Measurements from ENCODE around the gene UBE2QL1. TPM values are rescaled to one million over a fixed set of nuclear protein-coding genes. Genes with fewer than 3 reads are reported as not detected.

The UBE2QL1 gene
- total and polyA plus RNA-seq, 2 experiments from 2014 or later, result 6.3 to 8.8 TPM

- Histone ChIP-seq H3K9me3 (ENCODE audit: low read depth) (no peaks in the 10 kb centered on the region), H3K36me3 (no peaks in the 10 kb centered on the region), H3K27ac (no peak overlapping the region), H3K4me1 (ENCODE audit: low read depth) (no peaks in the 10 kb centered on the region), H3K27me3 (no peaks in the 10 kb centered on the region), H3K4me3 (no peak overlapping the region)
- DNase-seq (ENCODE audit: low read depth in 1 of 2, low spot score in 1 of 2), result no peak
- TF ChIP-seq CTCF (IDR thresholded peaks at IDR 0.05; ENCODE audit: low read depth, low read length), result no peak
Observed at GRCh38 chr5:6482735-6483134, 34.1 kb downstream of the UBE2QL1 start.

- no peak for TF ChIP-seq CTCF (IDR thresholded peaks at IDR 0.05; ENCODE audit: low read depth, low read length)
- Histone ChIP-seq H3K27ac (no peak overlapping the region), H3K4me3 (no peak overlapping the region), H3K27me3 (no peaks in the 10 kb centered on the region), H3K36me3 (no peaks in the 10 kb centered on the region), H3K4me1 (ENCODE audit: low read depth) (no peaks in the 10 kb centered on the region), H3K9me3 (ENCODE audit: low read depth) (no peaks in the 10 kb centered on the region)
- no peak for DNase-seq (ENCODE audit: low read depth in 1 of 2, low spot score in 1 of 2)
Observed at GRCh38 chr5:6483880-6484382, 35.3 kb downstream of the UBE2QL1 start.

- DNase-seq (ENCODE audit: low read depth in 1 of 2, low spot score in 1 of 2), result no peak
- H3K9me3 ChIP-seq (ENCODE audit: low read depth), result no peaks in the 10 kb centered on the region
- no peak overlapping the region for H3K27ac ChIP-seq
- no peaks in the 10 kb centered on the region for H3K4me1 ChIP-seq (ENCODE audit: low read depth)
- no peak for TF ChIP-seq CTCF (IDR thresholded peaks at IDR 0.05; ENCODE audit: low read depth, low read length)
- no peak overlapping the region for H3K4me3 ChIP-seq
- no peaks in the 10 kb centered on the region for H3K27me3 ChIP-seq
- no peaks in the 10 kb centered on the region for H3K36me3 ChIP-seq
Observed at GRCh38 chr5:6484446-6484845, 35.8 kb downstream of the UBE2QL1 start.

GRCh38 chr5:6484899-6485298 is 36.2 kb downstream of the UBE2QL1 start:
- no peaks in the 10 kb centered on the region for H3K9me3 ChIP-seq (ENCODE audit: low read depth)
- H3K4me3 ChIP-seq, result no peak overlapping the region
- H3K36me3 ChIP-seq, result no peaks in the 10 kb centered on the region
- H3K4me1 ChIP-seq (ENCODE audit: low read depth), result no peaks in the 10 kb centered on the region
- no peaks in the 10 kb centered on the region for H3K27me3 ChIP-seq
- H3K27ac ChIP-seq, result no peak overlapping the region
- DNase-seq (ENCODE audit: low read depth in 1 of 2, low spot score in 1 of 2), result no peak
- TF ChIP-seq CTCF (IDR thresholded peaks at IDR 0.05; ENCODE audit: low read depth, low read length), result no peak

- no peaks in the 10 kb centered on the region for H3K27me3 ChIP-seq
- no peaks in the 10 kb centered on the region for H3K9me3 ChIP-seq (ENCODE audit: low read depth)
- no peak overlapping the region for H3K4me3 ChIP-seq
- no peak for DNase-seq (ENCODE audit: low read depth in 1 of 2, low spot score in 1 of 2)
- H3K27ac ChIP-seq, result no peak overlapping the region
- H3K4me1 ChIP-seq (ENCODE audit: low read depth), result no peaks in the 10 kb centered on the region
- no peaks in the 10 kb centered on the region for H3K36me3 ChIP-seq
- no peak for TF ChIP-seq CTCF (IDR thresholded peaks at IDR 0.05; ENCODE audit: low read depth, low read length)
Observed at GRCh38 chr5:6485441-6485840, 36.8 kb downstream of the UBE2QL1 start.

- H3K27me3 ChIP-seq, result no peaks in the 10 kb centered on the region
- DNase-seq (ENCODE audit: low read depth in 1 of 2, low spot score in 1 of 2), result no peak
- no peaks in the 10 kb centered on the region for H3K36me3 ChIP-seq
- H3K4me3 ChIP-seq, result no peak overlapping the region
- H3K27ac ChIP-seq, result no peak overlapping the region
- H3K9me3 ChIP-seq (ENCODE audit: low read depth), result no peaks in the 10 kb centered on the region
- no peaks in the 10 kb centered on the region for H3K4me1 ChIP-seq (ENCODE audit: low read depth)
- no peak for TF ChIP-seq CTCF (IDR thresholded peaks at IDR 0.05; ENCODE audit: low read depth, low read length)
Observed at GRCh38 chr5:6486074-6486473, 37.4 kb downstream of the UBE2QL1 start.

All from cardiac muscle cell (in vitro differentiated cells and primary cell).